Spleen (tissue), 11 donors: ENCODE results near the gene PARD6G. TPM values are rescaled to one million over a fixed set of nuclear protein-coding genes. Genes with fewer than 3 reads are reported as not detected.

ENCODE experiments used
- DNase-seq: peaks from one replicate; pipeline ENCODE4 v3.0.0-alpha.2; 2020
- H3K27ac ChIP-seq, 8 donors: fragments of 200-600 bp; sonication (generic) in 7 of 8; 1 replicate in 4 of 8; 2 replicates in 4 of 8; pipeline versions ENCODE4 v1.5.0 to v1.8.0; 2016 to 2021; ENCODE audit warnings: inconsistent platforms in 4 of 8, mild to moderate bottlenecking in 4 of 8, moderate library complexity in 1 of 8
- H3K27me3 ChIP-seq, 7 donors: fragments of 200-600 bp; sonication (generic) in 6 of 7; replicated peaks in 1 of 7; 1 replicate in 4 of 7; 2 replicates in 3 of 7; pipeline versions ENCODE4 v1.5.0 to v1.8.0; 2016 to 2021; ENCODE audit warnings: inconsistent platforms in 3 of 7, mild to moderate bottlenecking in 1 of 7
- H3K36me3 ChIP-seq, 6 donors: fragments of 200-600 bp; sonication (generic) in 5 of 6; 1 replicate in 4 of 6; 2 replicates in 2 of 6; pipeline versions ENCODE4 v1.5.0 to v1.8.0; 2016 to 2021; ENCODE audit warnings: inconsistent platforms in 2 of 6
- H3K4me1 ChIP-seq, 6 donors: fragments of 200-600 bp; sonication (generic) in 5 of 6; 1 replicate in 3 of 6; 2 replicates in 3 of 6; pipeline versions ENCODE4 v1.5.0 to v1.8.0; 2016 to 2021; ENCODE audit warnings: inconsistent platforms in 3 of 6
- H3K4me3 ChIP-seq, 8 donors: fragments of 200-600 bp; sonication (generic) in 7 of 8; 1 replicate in 4 of 8; 2 replicates in 4 of 8; pipeline versions ENCODE4 v1.5.0 to v1.8.0; 2016 to 2021; ENCODE audit warnings: inconsistent platforms in 4 of 8, mild to moderate bottlenecking in 4 of 8, moderate library complexity in 2 of 8
- H3K9me3 ChIP-seq, 8 donors: fragments of 200-600 bp; sonication (generic) in 7 of 8; 1 replicate in 4 of 8; 2 replicates in 4 of 8; pipeline versions ENCODE4 v1.5.0 to v1.8.0; 2016 to 2021; ENCODE audit warnings: inconsistent platforms in 4 of 8
- CTCF ChIP-seq, 11 experiments: fragments of 200-600 bp in 7 of 11; fragments of 450-650 bp in 4 of 11; sonication (generic) in 4 of 11; IDR thresholded peaks in 8 of 11; conservative IDR thresholded peaks in 3 of 11; 1 replicate in 7 of 11; 2 replicates in 4 of 11; pipeline versions ENCODE4 v1.4.0 to v1.8.0; 2016 to 2021; ENCODE audit warnings: antibody characterized with exemption in 11 of 11, inconsistent platforms in 4 of 11, mild to moderate bottlenecking in 1 of 11
- POLR2A ChIP-seq, 3 donors: fragments of 450-650 bp; IDR thresholded peaks; one replicate each; pipeline ENCODE4 v1.5.1; 2017; ENCODE audit warnings: antibody characterized with exemption in 3 of 3, mild to moderate bottlenecking in 1 of 3
- POLR2AphosphoS5 ChIP-seq, 3 donors: sonication (generic); formaldehyde crosslinking; IDR thresholded peaks; one replicate each; pipeline ENCODE4 v1.5.1; 2017; ENCODE audit warnings: antibody characterized with exemption in 3 of 3
- WGBS, 5 donors: extraction: QIAGEN DNeasy Blood & Tissue Kit in 3 of 5; methylation state at CpG; one replicate each; pipeline versions ENCODE4 v1.1.5 to v1.1.7; 2013 to 2018; 5-methylcytosine and 5-hydroxymethylcytosine counted together
- intact Hi-C: fragments of 100-400 bp; cut with DNase I; formaldehyde crosslinking; loops from one replicate; pipeline ENCODE4 v1.15.0; 2023; ENCODE audit warnings: low total_unique reads
- polyA plus RNA-seq, 3 donors: library from polyadenylated mRNA; stranded (reverse); fragments of 200-250 nt; gene quantifications; one replicate each; pipeline ENCODE4 v1.2.1, GENCODE V29; 2013
- total RNA-seq, 7 donors: library from RNA; depleted of rRNA in 3 of 7; stranded (reverse); fragments of >200 nt in 3 of 7; fragmentation: NEBNext Ultra II Directional in 4 of 7; extraction: Animal tissue kit (Norgen Biotek cat#: 25700) in 4 of 7; gene quantifications; one replicate each; pipeline versions ENCODE4 v1.1.0 to v1.2.1, GENCODE V29; 2016 to 2021
- donor health status: healthy with polysubstance abuse.
- donor health status: DM: no; HTN: no; CAD: no; lungs with moderate emphysema.
- donor health status: DM: no; HTN: no; CAD: no.
- donor health status: Bipolar disorder and iron deficiency.
- donor health status: healthy.
- donor health status: DM: no; HTN: no; CAD: no.
- donor health status: DM: yes; HTN: yes; CAD: no.

Gene PARD6G
- total and polyA plus RNA-seq, 10 donors, result 0.30 to 6.8 (median 2.4) TPM

DNA sequence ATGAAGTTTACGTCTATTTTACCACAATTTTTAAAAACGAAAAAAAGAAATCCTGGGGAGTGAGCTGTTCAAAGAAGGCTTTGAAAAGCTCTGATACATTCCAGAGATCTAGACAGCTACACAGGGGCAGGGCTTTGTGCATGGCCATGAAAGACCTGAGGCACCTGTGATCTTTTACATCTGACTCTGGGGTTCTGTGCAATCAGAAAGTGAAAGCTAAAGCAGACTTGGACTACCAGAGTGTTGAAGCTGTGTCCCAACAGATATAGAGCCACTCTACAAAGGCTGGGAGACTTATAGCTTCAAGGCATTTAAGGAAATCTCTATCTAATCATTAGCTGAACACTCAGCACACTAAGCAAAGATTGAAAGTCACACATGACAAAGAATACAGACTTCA is 34.1 kb downstream of the PARD6G start:
- no peak for DNase-seq
- H3K27me3 ChIP-seq, result peaks cover 0 to 7% (median 0%) of the 10 kb centered on the region in 7 donors
- H3K4me1 ChIP-seq, result peaks cover 0 to 7% (median 0%) of the 10 kb centered on the region in 6 donors
- intact Hi-C loops, result no loop called here
- TF ChIP-seq POLR2A (IDR thresholded peaks at IDR 0.05), result no peak
- no peak for TF ChIP-seq CTCF (IDR thresholded peaks at IDR 0.05 in 8 of 11, conservative IDR thresholded peaks at IDR 0.05 in 3 of 11)
- no peak for TF ChIP-seq POLR2AphosphoS5 (IDR thresholded peaks at IDR 0.05)
- WGBS, 5 donors, result 72 to 82% (median 78%) methylated on average over 2 of the region's 2 CpGs
- H3K36me3 ChIP-seq, result no peaks in the 10 kb centered on the region
- no peak overlapping the region for H3K4me3 ChIP-seq
- peaks cover 0 to 16% (median 5%) of the 10 kb centered on the region in 8 donors for H3K9me3 ChIP-seq
- H3K27ac ChIP-seq, result no peak overlapping the region

DNA sequence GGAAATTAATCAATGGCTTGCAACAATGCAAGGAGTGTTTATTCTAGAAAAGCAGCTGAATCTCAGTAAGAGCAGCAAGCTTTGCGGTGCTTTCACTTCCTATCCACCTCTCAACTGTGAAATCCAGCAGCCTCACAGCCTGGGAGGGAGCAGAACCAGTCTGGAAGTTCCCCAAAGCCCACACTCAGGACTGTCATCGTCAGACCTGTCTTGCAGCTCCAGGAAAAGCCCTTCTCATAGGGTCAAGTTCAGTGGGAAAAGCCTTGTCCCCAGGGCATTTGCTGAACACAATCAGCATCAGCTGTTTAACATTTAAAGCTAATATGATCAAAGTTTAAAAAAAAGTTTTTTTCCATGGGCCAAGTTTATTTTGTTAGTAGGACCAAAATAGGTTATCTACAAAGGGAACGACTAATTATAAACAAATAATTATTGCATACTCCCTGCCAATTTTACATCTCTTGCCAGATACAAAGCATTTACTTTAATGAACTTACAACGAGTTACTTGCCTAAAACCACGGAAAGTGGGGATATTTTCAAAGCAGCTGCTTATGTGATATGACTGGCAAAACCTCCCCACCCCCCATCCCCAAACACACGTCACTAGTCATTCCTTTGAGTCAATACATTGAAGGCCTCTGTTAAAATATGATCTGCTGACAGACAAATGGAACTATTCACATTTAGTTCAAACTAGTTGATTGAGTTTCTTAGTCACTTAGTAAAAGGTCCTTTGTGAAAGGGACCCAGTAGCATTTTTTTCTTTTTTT is 36.8 kb downstream of the PARD6G start:
- H3K27me3 ChIP-seq, result peaks cover 0 to 9% (median 0%) of the 10 kb centered on the region in 7 donors
- no peak for TF ChIP-seq CTCF (IDR thresholded peaks at IDR 0.05 in 8 of 11, conservative IDR thresholded peaks at IDR 0.05 in 3 of 11)
- TF ChIP-seq POLR2A (IDR thresholded peaks at IDR 0.05), result no peak
- TF ChIP-seq POLR2AphosphoS5 (IDR thresholded peaks at IDR 0.05), result no peak
- WGBS, 5 donors, result 29 to 43% (median 37%) methylated on average over 6 of the region's 6 CpGs
- H3K9me3 ChIP-seq, result peaks cover 0 to 16% (median 5%) of the 10 kb centered on the region in 8 donors
- H3K36me3 ChIP-seq, result no peaks in the 10 kb centered on the region
- H3K27ac ChIP-seq, result no peak overlapping the region
- intact Hi-C loops, result no loop called here
- H3K4me1 ChIP-seq, result peaks cover 0 to 7% (median 0%) of the 10 kb centered on the region in 6 donors
- no peak overlapping the region for H3K4me3 ChIP-seq
- no peak for DNase-seq

DNA sequence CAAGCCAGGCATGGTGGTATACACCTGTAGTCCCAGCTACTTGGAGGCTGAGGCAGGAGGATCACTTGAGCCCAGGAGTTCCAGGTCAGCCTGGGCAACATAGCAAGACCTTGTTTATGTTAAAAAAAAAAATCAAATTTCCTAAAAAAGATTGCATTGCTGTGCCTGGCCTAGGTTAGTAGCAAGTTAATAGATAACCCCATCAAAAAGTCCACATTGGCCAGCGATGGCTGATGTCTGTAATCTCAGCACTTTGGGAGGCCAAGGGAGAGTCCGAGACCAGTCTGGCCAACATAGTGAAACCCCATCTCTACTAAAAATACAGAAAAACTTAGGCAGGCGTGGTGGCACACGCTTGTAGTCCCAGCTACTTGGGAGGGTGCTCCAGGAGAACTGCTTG is 38.7 kb downstream of the PARD6G start:
- Histone ChIP-seq H3K4me1 (peaks cover 0 to 7% (median 0%) of the 10 kb centered on the region in 6 donors), H3K4me3 (no peak overlapping the region), H3K36me3 (no peaks in the 10 kb centered on the region), H3K27me3 (peaks cover 0 to 19% (median 0%) of the 10 kb centered on the region in 7 donors), H3K27ac (no peak overlapping the region), H3K9me3 (peaks cover 0 to 3% (median 0%) of the 10 kb centered on the region in 8 donors)
- WGBS, 5 donors, result 80 to 94% (median 83%) methylated on average over 4 of the region's 4 CpGs
- TF ChIP-seq CTCF (IDR thresholded peaks at IDR 0.05 in 8 of 11, conservative IDR thresholded peaks at IDR 0.05 in 3 of 11), result no peak
- no peak for TF ChIP-seq POLR2A (IDR thresholded peaks at IDR 0.05)
- TF ChIP-seq POLR2AphosphoS5 (IDR thresholded peaks at IDR 0.05), result no peak
- DNase-seq, result no peak
- intact Hi-C loops, result no loop called here

GRCh38 chr18:80205294-80205693 is 42.0 kb downstream of the PARD6G start:
- 82 to 96% (median 88%) methylated on average over 4 of the region's 4 CpGs for WGBS, 5 donors
- Histone ChIP-seq H3K9me3 (no peaks in the 10 kb centered on the region), H3K27ac (no peak overlapping the region), H3K4me3 (no peak overlapping the region), H3K4me1 (peaks cover 0 to 6% (median 0%) of the 10 kb centered on the region in 6 donors), H3K27me3 (peaks cover 0 to 27% (median 0%) of the 10 kb centered on the region in 7 donors), H3K36me3 (no peaks in the 10 kb centered on the region)
- DNase-seq, result no peak
- TF ChIP-seq POLR2AphosphoS5 (IDR thresholded peaks at IDR 0.05) (no peak), POLR2A (IDR thresholded peaks at IDR 0.05) (no peak), CTCF (IDR thresholded peaks at IDR 0.05 in 8 of 11, conservative IDR thresholded peaks at IDR 0.05 in 3 of 11) (no peak)
- intact Hi-C loops, result no loop called here
